GM12878 (cell line): ENCODE data around the gene ELN. TPM values are rescaled to one million over a fixed set of nuclear protein-coding genes. Genes with fewer than 3 reads are reported as not detected.

Experiments used
- ATAC-seq: fragments of 200-7000 bp; cut with Tn5 transposase; 3 replicates; pipeline ENCODE4 v1.9.1; 2020; ENCODE audit warnings: mild to moderate bottlenecking, moderate library complexity
- BruUV-seq: library from RNA; stranded (reverse); fragments of 400-500 nt; replicated peaks from 2 replicates; lab custom pipeline; 2021; lab: Mats Ljungman, UMichigan
- CTCF ChIA-PET: fragments of 300-600 bp; sonication (Branson Sonifier 250); formaldehyde crosslinking; extraction: SDS; loops from one replicate; lab custom pipeline; 2021; ENCODE audit warnings: inconsistent platforms; lab: Yijun Ruan, JAX
- POLR2A ChIA-PET: fragments of 350-600 bp; formaldehyde crosslinking; extraction: SDS; loops from one replicate; lab custom pipeline; 2021; ENCODE audit warnings: inconsistent platforms; lab: Charles Lee
- RAD21 ChIA-PET: fragments of 300-600 bp; sonication (Branson Sonifier 250); formaldehyde crosslinking; loops from one replicate; lab custom pipeline; 2023; ENCODE audit warnings: antibody characterized with exemption; ENCODE audit not compliant: unreplicated experiment; lab: Charles Lee
- SMC1A ChIA-PET: fragments of 300-600 bp; sonication (Branson Sonifier 250); formaldehyde crosslinking; loops from one replicate; lab custom pipeline; 2023; ENCODE audit not compliant: unreplicated experiment, uncharacterized antibody; lab: Charles Lee
- DNase-seq: peaks from one replicate; pipeline ENCODE4 v3.0.0-alpha.2; 2011; ENCODE audit warnings: low read depth, low spot score
- FAIRE-seq: peaks from 3 replicates; lab custom pipeline; 2011; peaks lifted over from hg19 to GRCh38; lab: Jason Lieb, UNC
- H2AFZ ChIP-seq: 2 replicates; pipeline ENCODE4 v1.6.0; 2011; ENCODE audit warnings: low read depth, low read length, control low read depth; ENCODE audit not compliant: control insufficient read depth
- H3K27ac ChIP-seq: 2 replicates; pipeline ENCODE4 v1.5.1; 2011; ENCODE audit warnings: control low read depth; ENCODE audit not compliant: control insufficient read depth, insufficient read depth
- H3K27me3 ChIP-seq, 2 experiments: replicated peaks in 1 of 2; 2 replicates each; pipeline versions ENCODE4 v1.6.0 to v1.6.1; 2011; ENCODE audit warnings: low read length in 1 of 2; ENCODE audit not compliant: control insufficient read depth in 2 of 2, insufficient read depth in 2 of 2
- H3K36me3 ChIP-seq, 2 experiments: 2 replicates each; pipeline ENCODE4 v1.5.1; 2011; ENCODE audit warnings: low read length in 1 of 2; ENCODE audit not compliant: control insufficient read depth in 2 of 2, insufficient read depth in 2 of 2
- H3K4me1 ChIP-seq: 2 replicates; pipeline ENCODE4 v1.6.1; 2011; ENCODE audit warnings: mild to moderate bottlenecking, low read length, moderate library complexity, mixed read lengths; ENCODE audit not compliant: control insufficient read depth, insufficient read depth
- H3K4me2 ChIP-seq: 2 replicates; pipeline ENCODE4 v1.6.0; 2011; ENCODE audit warnings: control low read depth; ENCODE audit not compliant: control insufficient read depth, insufficient read depth
- H3K4me3 ChIP-seq: fragments of 200-600 bp; sonication (generic); 2 replicates; pipeline ENCODE4 v1.5.1; 2016
- H3K79me2 ChIP-seq: 2 replicates; pipeline ENCODE4 v1.6.0; 2011; ENCODE audit warnings: low read length; ENCODE audit not compliant: control insufficient read depth, insufficient read depth
- H3K9ac ChIP-seq: 2 replicates; pipeline ENCODE4 v1.8.0; 2011; ENCODE audit warnings: low read length, control low read depth, mixed read lengths; ENCODE audit not compliant: control insufficient read depth, insufficient read depth
- H3K9me3 ChIP-seq: replicated peaks from 3 replicates; pipeline ENCODE4 v1.5.1; 2011; ENCODE audit warnings: mild to moderate bottlenecking, low read length; ENCODE audit not compliant: control insufficient read depth, insufficient read depth
- H4K20me1 ChIP-seq: 2 replicates; pipeline ENCODE4 v1.6.0; 2011; ENCODE audit not compliant: control insufficient read depth, insufficient read depth
- NR2C2 ChIP-seq: IDR thresholded peaks from 2 replicates; pipeline ENCODE4 v1.6.1; 2011; ENCODE audit warnings: borderline replicate concordance, low read depth; ENCODE audit not compliant: control insufficient read depth, insufficient read length
- SIX5 ChIP-seq: IDR thresholded peaks from 2 replicates; pipeline ENCODE4 v1.6.1; 2011; ENCODE audit warnings: mild to moderate bottlenecking, low read depth, low read length, moderate library complexity; ENCODE audit not compliant: severe bottlenecking
- WGBS: methylation state at CpG from one replicate; pipeline ENCODE4 v1.1.6; 2016; ENCODE audit warnings: low lambda C conversion rate; ENCODE audit not compliant: insufficient replicate concordance, insufficient coverage; ENCODE audit errors: missing lambda C conversion rate; 5-methylcytosine and 5-hydroxymethylcytosine counted together
- in situ Hi-C: fragments of 300-500 bp; cut with MboI; formaldehyde crosslinking; loops from 9 replicates; pipeline ENCODE4 v1.14.3; 2018; ENCODE audit warnings: mixed read lengths
- intact Hi-C: fragments of 100-400 bp; cut with micrococcal nuclease; formaldehyde crosslinking; loops from one replicate; pipeline ENCODE4 v1.14.2; 2022; ENCODE audit not compliant: unreplicated experiment
- polyA plus RNA-seq, 11 experiments: library from polyadenylated mRNA; depleted of rRNA in 4 of 11; unstranded in 6 of 11; stranded (reverse) in 5 of 11; fragments of >200 nt; fragmentation: Nextera tagmentation in 4 of 11; fragmentation: Illumina TruSeq in 1 of 11; extraction: Ambion mirVana in 4 of 11; extraction: Trizol in 1 of 11; gene quantifications; 1 replicate in 1 of 11; 2 replicates in 10 of 11; pipeline versions ENCODE4 v1.2.1 to v1.2.3, GENCODE V29; 2011 to 2016; ENCODE audit warnings: inconsistent platforms in 2 of 11, missing spikeins in 2 of 11, low read depth in 1 of 11
- total RNA-seq, 4 experiments: library from RNA; depleted of rRNA in 3 of 4; stranded (reverse); fragments of >200 nt in 3 of 4; fragmentation: Illumina TruSeq in 1 of 4; extraction: Trizol in 1 of 4; gene quantifications; 2 replicates each; pipeline versions ENCODE4 v1.2.1 to v1.2.3, GENCODE V29; 2013 to 2021
- TF ChIP-seq, protein P1 (sequence below): fragments of 450-650 bp; IDR thresholded peaks from 2 replicates; pipeline ENCODE4 v1.6.1; 2018; ENCODE audit warnings: borderline replicate concordance, mild to moderate bottlenecking; ENCODE audit not compliant: partially characterized antibody

ELN gene
- total and polyA plus RNA-seq, 10 of the 15 experiments (the other 5 are each of a cell fraction or from before 2014, with no cell fraction given) = 0.08 to 0.27 (median 0.23) TPM; not detected in 7

GRCh38 chr7:74082770-74083116, 54.8 kb downstream of the ELN start:
- H3K36me3 ChIP-seq = 0 out of 4 replicates have a peak, but pooled peaks cover 0 to 3% of the 10 kb centered on the region in 2 experiments
- H3K27me3 ChIP-seq = no peaks in the 10 kb centered on the region
- peak overlapping the region; percentile 71; the same call in 1 of the 2 replicates for H3K4me3 ChIP-seq
- TF ChIP-seq SIX5 = no peak
- no peak for TF ChIP-seq NR2C2
- TF ChIP-seq, protein P1, sequence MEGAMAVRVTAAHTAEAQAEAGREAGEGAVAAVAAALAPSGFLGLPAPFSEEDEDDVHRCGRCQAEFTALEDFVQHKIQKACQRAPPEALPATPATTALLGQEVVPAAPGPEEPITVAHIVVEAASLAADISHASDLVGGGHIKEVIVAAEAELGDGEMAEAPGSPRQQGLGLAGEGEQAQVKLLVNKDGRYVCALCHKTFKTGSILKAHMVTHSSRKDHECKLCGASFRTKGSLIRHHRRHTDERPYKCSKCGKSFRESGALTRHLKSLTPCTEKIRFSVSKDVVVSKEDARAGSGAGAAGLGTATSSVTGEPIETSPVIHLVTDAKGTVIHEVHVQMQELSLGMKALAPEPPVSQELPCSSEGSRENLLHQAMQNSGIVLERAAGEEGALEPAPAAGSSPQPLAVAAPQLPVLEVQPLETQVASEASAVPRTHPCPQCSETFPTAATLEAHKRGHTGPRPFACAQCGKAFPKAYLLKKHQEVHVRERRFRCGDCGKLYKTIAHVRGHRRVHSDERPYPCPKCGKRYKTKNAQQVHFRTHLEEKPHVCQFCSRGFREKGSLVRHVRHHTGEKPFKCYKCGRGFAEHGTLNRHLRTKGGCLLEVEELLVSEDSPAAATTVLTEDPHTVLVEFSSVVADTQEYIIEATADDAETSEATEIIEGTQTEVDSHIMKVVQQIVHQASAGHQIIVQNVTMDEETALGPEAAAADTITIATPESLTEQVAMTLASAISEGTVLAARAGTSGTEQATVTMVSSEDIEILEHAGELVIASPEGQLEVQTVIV = no peak
- BruUV-seq = no TSS peak
- H3K79me2 ChIP-seq = peaks cover 5% of the 10 kb centered on the region; the same call in 1 of the 2 replicates
- no peak overlapping the region; the same call in 1 of the 2 replicates for H2AFZ ChIP-seq
- ChIA-PET POLR2A (interaction anchor here (0.7 to 2.3 kb wide), 3 partner anchors 18 to 92 kb away, joined by 4 to 18 read pairs (median 7); no protein-coding TSS in a partner anchor), SMC1A (interaction anchor here (2.6 kb wide), 1 partner anchor 18 kb away, joined by 10 read pairs; no protein-coding TSS in a partner anchor), RAD21 (interaction anchor here (0.8 to 1.9 kb wide), 3 partner anchors 10 to 93 kb away, joined by 3 to 12 read pairs (median 10); no protein-coding TSS in a partner anchor), CTCF (interaction anchor here (0.6 to 1.1 kb wide), 2 partner anchors 18 kb away, joined by 3 to 4 read pairs; no protein-coding TSS in a partner anchor)
- H3K9ac ChIP-seq = peak overlapping the region; percentile 50; the same call in 1 of the 2 replicates
- H3K4me1 ChIP-seq = peaks cover 13% of the 10 kb centered on the region
- no peak for FAIRE-seq
- no peaks in the 10 kb centered on the region for H4K20me1 ChIP-seq
- peak overlapping the region; percentile 85; the same call in 1 of the 2 replicates for H3K4me2 ChIP-seq
- in situ Hi-C loops = loop anchor here (10.0 kb wide), 1 partner anchor 92 kb away; the partner anchor contains the start of gene EIF4H
- intact Hi-C loops = loop anchor here (1.0 kb wide), 1 partner anchor 92 kb away; the partner anchor contains the start of gene EIF4H
- no peaks in the 10 kb centered on the region for H3K9me3 ChIP-seq
- no peak for ATAC-seq
- no peak overlapping the region for H3K27ac ChIP-seq
- WGBS = 79% methylated on average over 9 of the region's 9 CpGs
- no peak for DNase-seq
